CD8-positive, alpha-beta memory T cell (primary cell): ENCODE results near the gene TMEM109. TPM values are rescaled to one million over a fixed set of nuclear protein-coding genes. Genes with fewer than 3 reads are reported as not detected.

Source experiments
- CTCF ChIA-PET: fragments of 350-600 bp; sonication (Branson Sonifier 250); formaldehyde crosslinking; loops from one replicate; lab custom pipeline; 2021; ENCODE audit warnings: antibody characterized with exemption; lab: Charles Lee
- POLR2A ChIA-PET: fragments of 350-600 bp; sonication (Branson Sonifier 250); formaldehyde crosslinking; loops from one replicate; lab custom pipeline; 2021; ENCODE audit warnings: antibody characterized with exemption; lab: Charles Lee
- DNase-seq, 5 donors: peaks; one replicate each; pipeline versions ENCODE4 v3.0.0 to v3.0.0-alpha.2; 2020 to 2022; ENCODE audit warnings: mixed read lengths in 1 of 5
- H3K27ac ChIP-seq: one replicate; pipeline ENCODE4 v1.7.0; 2013; ENCODE audit warnings: low read depth, mild to moderate bottlenecking, low read length, moderate library complexity
- H3K27me3 ChIP-seq: 2 replicates; pipeline ENCODE4 v1.7.0; 2013; ENCODE audit warnings: low read length, mild to moderate bottlenecking; ENCODE audit not compliant: insufficient read depth, poor library complexity, severe bottlenecking
- H3K36me3 ChIP-seq: 2 replicates; pipeline ENCODE4 v1.7.0; 2013; ENCODE audit warnings: mild to moderate bottlenecking, low read length, moderate library complexity; ENCODE audit not compliant: insufficient read depth
- H3K4me1 ChIP-seq: 2 replicates; pipeline ENCODE4 v1.7.0; 2013; ENCODE audit warnings: mild to moderate bottlenecking, low read length, moderate library complexity; ENCODE audit not compliant: insufficient read depth
- H3K4me3 ChIP-seq: 2 replicates; pipeline ENCODE4 v1.7.0; 2013; ENCODE audit warnings: mild to moderate bottlenecking, low read length
- H3K9me3 ChIP-seq: 2 replicates; pipeline ENCODE4 v1.7.0; 2013; ENCODE audit warnings: mild to moderate bottlenecking, low read length
- H3K27ac Mint-ChIP-seq, 8 donors: one replicate each; pipeline ENCODE4 v1.8.0; 2020 to 2021; ENCODE audit warnings: mixed read lengths in 8 of 8, mild to moderate bottlenecking in 6 of 8, inconsistent platforms in 3 of 8, moderate library complexity in 3 of 8
- H3K27me3 Mint-ChIP-seq, 2 donors: one replicate each; pipeline ENCODE4 v1.8.0; 2020 to 2021; ENCODE audit warnings: mixed read lengths in 2 of 2, mild to moderate bottlenecking in 1 of 2, moderate library complexity in 1 of 2
- H3K36me3 Mint-ChIP-seq, 3 donors: one replicate each; pipeline ENCODE4 v1.8.0; 2020 to 2021; ENCODE audit warnings: mixed read lengths in 3 of 3, inconsistent platforms in 1 of 3, mild to moderate bottlenecking in 1 of 3
- H3K4me1 Mint-ChIP-seq, 3 donors: one replicate each; pipeline ENCODE4 v1.8.0; 2020 to 2021; ENCODE audit warnings: mixed read lengths in 3 of 3, inconsistent platforms in 1 of 3, mild to moderate bottlenecking in 1 of 3
- H3K4me3 Mint-ChIP-seq, 7 donors: one replicate each; pipeline ENCODE4 v1.8.0; 2020 to 2021; ENCODE audit warnings: mixed read lengths in 7 of 7, mild to moderate bottlenecking in 6 of 7, moderate library complexity in 4 of 7, inconsistent platforms in 2 of 7
- H3K9me3 Mint-ChIP-seq, 5 donors: one replicate each; pipeline ENCODE4 v1.8.0; 2020 to 2022; ENCODE audit warnings: mixed read lengths in 5 of 5, mild to moderate bottlenecking in 3 of 5, moderate library complexity in 2 of 5, inconsistent platforms in 1 of 5
- polyA plus RNA-seq: library from polyadenylated mRNA; unstranded; fragments of 300-500 nt; fragmentation: Illumina TruSeq; gene quantifications from one replicate; pipeline ENCODE4 v1.2.3, GENCODE V29; 2021
- total RNA-seq, 2 experiments: library from RNA; stranded (reverse); gene quantifications; one replicate each; pipeline ENCODE4 v1.2.3, GENCODE V29; 2021

Gene TMEM109
- total and polyA plus RNA-seq, 3 experiments from 2014 or later: 144 to 396 (median 147) TPM

DNA sequence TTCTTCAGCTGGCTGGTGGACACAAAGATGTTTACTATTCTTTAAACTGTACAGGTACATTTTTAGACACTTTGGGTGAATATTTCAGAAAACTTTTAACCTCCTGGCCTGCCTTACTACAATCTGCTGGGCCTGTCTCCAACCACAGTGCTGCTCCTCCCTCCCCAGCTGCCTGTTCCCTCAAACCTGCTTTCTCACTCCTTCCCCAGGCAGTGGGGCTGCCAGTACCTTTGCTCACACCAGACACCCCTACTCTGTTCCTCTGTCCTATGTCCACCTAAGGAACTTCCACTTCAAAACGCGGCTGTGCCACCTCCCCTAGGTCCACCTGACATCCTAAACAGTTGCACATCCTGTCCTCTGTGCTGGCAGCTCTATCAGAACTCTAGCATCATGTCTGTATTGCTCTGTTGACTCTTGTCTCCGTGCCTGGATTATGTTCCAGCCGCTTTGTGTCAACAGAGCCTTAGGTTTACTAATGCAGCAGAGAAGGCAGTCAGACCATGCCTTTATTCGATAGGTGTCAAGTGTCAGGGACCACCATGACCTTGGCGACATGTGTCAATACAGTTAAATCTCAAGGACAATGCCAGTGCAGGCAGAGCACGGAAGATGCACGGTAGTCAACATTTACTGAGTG, 33.2 kb upstream of the TMEM109 start:
- H3K36me3 ChIP-seq: peaks cover 10% of the 10 kb centered on the region
- H3K4me3 ChIP-seq: no peak overlapping the region
- peak overlapping the region in 4 of 8 donors; percentile 3 to 83 (median 52) for H3K27ac Mint-ChIP-seq
- H3K27me3 Mint-ChIP-seq: no peaks in the 10 kb centered on the region
- CTCF ChIA-PET: no interaction called here
- H3K27me3 ChIP-seq: no peaks in the 10 kb centered on the region
- H3K27ac ChIP-seq: no peak overlapping the region
- no peak overlapping the region for H3K4me3 Mint-ChIP-seq
- H3K4me1 Mint-ChIP-seq: peaks cover 0 to 6% (median 2%) of the 10 kb centered on the region in 3 donors
- H3K4me1 ChIP-seq: no peaks in the 10 kb centered on the region
- POLR2A ChIA-PET: no interaction called here
- H3K36me3 Mint-ChIP-seq: peaks cover 0 to 66% (median 21%) of the 10 kb centered on the region in 3 donors
- no peak for DNase-seq
- H3K9me3 ChIP-seq: no peaks in the 10 kb centered on the region
- H3K9me3 Mint-ChIP-seq: no peaks in the 10 kb centered on the region

DNA sequence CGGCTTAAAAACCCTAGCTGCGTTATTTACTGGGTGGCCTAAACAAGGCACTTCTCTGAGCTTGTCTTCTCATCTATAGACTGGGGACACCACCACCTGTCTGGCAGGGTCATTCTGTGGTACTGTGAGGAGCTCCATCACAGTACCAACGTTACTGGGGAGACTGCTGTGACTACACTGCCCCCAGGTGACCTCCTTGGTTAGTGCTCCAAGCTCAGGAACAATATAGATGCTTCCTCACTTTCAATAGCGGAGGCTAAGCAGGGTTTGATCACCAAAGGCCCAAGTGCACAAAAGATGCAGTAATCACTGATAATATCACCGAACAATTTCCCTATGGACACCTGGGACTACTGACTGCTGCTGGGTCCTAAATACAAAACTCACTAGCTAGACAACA, 26.4 kb upstream of the TMEM109 start:
- no peaks in the 10 kb centered on the region for H3K27me3 Mint-ChIP-seq
- Histone ChIP-seq H3K27me3 (no peaks in the 10 kb centered on the region), H3K9me3 (no peaks in the 10 kb centered on the region), H3K4me1 (no peaks in the 10 kb centered on the region), H3K4me3 (no peak overlapping the region), H3K27ac (no peak overlapping the region), H3K36me3 (no peaks in the 10 kb centered on the region)
- peaks cover 6 to 8% (median 8%) of the 10 kb centered on the region in 3 donors for H3K4me1 Mint-ChIP-seq
- H3K36me3 Mint-ChIP-seq: peaks cover 14 to 70% (median 15%) of the 10 kb centered on the region in 3 donors
- H3K9me3 Mint-ChIP-seq: no peaks in the 10 kb centered on the region
- ChIA-PET POLR2A (interaction anchor here (0.6 to 1.0 kb wide), 5 partner anchors 19 to 112 kb away, joined by 3 to 5 read pairs (median 3); no protein-coding TSS in a partner anchor), CTCF (interaction anchor here (0.9 to 4.9 kb wide), 18 partner anchors 9 to 112 kb away, joined by 3 to 64 read pairs (median 4); partner anchors contain the start of genes PRPF19, PTGDR2 and ZP1)
- no peak overlapping the region for H3K4me3 Mint-ChIP-seq
- peak overlapping the region in 5 of 8 donors; percentile 7 to 74 (median 48) for H3K27ac Mint-ChIP-seq
- DNase-seq: peak in 1 of 5 donors; percentile 38

DNA sequence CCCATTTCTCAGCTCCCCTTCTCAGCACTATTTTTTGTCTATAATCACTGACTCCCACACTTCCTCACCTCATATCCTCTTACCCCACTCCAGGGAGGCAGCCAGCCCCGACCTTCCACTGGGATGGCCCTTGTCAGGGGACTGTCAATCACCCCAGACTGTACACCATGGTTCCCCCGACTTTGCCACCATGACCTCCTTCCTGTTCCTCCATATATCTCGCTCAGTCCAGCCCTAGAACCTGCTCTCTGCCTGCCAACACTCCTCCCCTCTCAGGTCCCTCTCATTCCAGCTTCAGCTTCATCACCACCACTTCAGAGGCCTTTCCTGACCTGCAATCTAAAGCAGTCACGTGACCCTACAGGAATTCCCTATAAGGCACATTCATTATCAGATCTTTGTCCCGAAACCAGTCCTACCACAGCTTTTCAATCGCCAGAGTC, 24.1 kb upstream of the TMEM109 start:
- no peak for DNase-seq
- Mint-ChIP-seq H3K27me3 (no peaks in the 10 kb centered on the region), H3K36me3 (peaks cover 7 to 75% (median 18%) of the 10 kb centered on the region in 3 donors), H3K4me1 (peaks cover 0 to 8% (median 6%) of the 10 kb centered on the region in 3 donors), H3K9me3 (no peaks in the 10 kb centered on the region), H3K4me3 (no peak overlapping the region), H3K27ac (peak overlapping the region in 4 of 8 donors; percentile 1 to 48 (median 23))
- ChIA-PET POLR2A (no interaction called here), CTCF (interaction anchor here (0.7 to 4.9 kb wide), 5 partner anchors 9 to 114 kb away, joined by 3 to 64 read pairs (median 3); no protein-coding TSS in a partner anchor)
- Histone ChIP-seq H3K27me3 (no peaks in the 10 kb centered on the region), H3K4me1 (no peaks in the 10 kb centered on the region), H3K36me3 (peaks cover 2% of the 10 kb centered on the region), H3K9me3 (no peaks in the 10 kb centered on the region), H3K27ac (no peak overlapping the region), H3K4me3 (no peak overlapping the region)

DNA sequence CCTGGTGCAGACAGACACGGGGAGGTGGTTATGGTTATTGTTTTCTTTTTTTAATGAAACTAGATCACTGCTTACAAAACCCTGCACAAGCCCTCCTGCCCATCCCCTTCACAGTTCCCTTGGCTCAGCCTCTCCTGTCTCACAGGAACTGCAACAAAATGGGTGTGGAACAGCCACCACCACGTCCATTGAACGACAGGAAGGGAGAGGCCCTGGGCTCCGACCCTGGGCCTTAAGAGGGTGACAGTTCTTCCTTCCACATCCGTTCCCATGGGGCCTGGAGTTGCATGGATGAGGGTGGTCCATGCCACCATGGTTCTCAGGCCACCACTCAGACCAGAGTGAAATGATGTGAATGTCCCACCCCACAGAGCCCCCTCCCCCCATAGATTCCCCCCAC, 23.3 kb upstream of the TMEM109 start:
- H3K27me3 Mint-ChIP-seq: no peaks in the 10 kb centered on the region
- CTCF ChIA-PET: interaction anchor here (0.9 to 4.9 kb wide), 4 partner anchors 15 to 115 kb away, joined by 3 to 64 read pairs (median 3); no protein-coding TSS in a partner anchor
- H3K27me3 ChIP-seq: no peaks in the 10 kb centered on the region
- POLR2A ChIA-PET: no interaction called here
- H3K4me1 Mint-ChIP-seq: peaks cover 0 to 8% (median 8%) of the 10 kb centered on the region in 3 donors
- H3K27ac Mint-ChIP-seq: no peak overlapping the region
- no peak overlapping the region for H3K27ac ChIP-seq
- H3K4me3 ChIP-seq: no peak overlapping the region
- H3K9me3 Mint-ChIP-seq: no peaks in the 10 kb centered on the region
- H3K4me1 ChIP-seq: no peaks in the 10 kb centered on the region
- no peak for DNase-seq
- no peaks in the 10 kb centered on the region for H3K9me3 ChIP-seq
- H3K36me3 ChIP-seq: peaks cover 10% of the 10 kb centered on the region
- peaks cover 6 to 79% (median 18%) of the 10 kb centered on the region in 3 donors for H3K36me3 Mint-ChIP-seq
- no peak overlapping the region for H3K4me3 Mint-ChIP-seq

DNA sequence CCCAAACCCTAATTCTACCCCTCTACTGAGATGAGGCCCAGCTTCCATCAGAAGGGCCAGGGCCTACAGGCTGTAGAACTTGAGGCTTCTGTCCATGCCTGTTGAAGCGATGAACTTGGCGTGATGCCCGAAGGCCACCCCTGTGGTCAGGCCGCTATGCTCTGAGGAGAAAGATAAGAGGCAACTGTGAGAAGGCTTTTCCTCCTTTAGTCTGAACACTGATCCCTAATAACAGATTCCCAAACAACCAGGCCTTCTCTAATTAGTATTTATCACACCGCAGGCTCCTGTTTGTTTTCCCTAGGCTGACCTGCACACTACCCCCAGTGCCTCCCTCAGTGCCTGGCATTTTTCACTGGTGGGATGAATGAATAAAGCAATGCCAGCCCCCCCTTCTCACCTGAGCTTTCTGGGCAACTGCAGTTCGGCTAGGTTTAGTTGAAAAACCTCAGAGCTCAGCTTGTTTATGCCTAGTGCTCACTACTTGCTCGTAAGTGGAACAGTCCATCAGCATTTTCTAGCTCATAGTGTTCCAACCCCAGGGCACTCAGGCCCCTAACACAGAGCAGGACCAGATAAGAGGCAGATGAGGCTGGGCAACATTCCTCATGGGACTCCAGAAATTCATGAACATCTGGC, 22.7 kb upstream of the TMEM109 start:
- peaks cover 6 to 85% (median 18%) of the 10 kb centered on the region in 3 donors for H3K36me3 Mint-ChIP-seq
- H3K4me1 Mint-ChIP-seq: peaks cover 0 to 8% (median 8%) of the 10 kb centered on the region in 3 donors
- peaks cover 15% of the 10 kb centered on the region for H3K36me3 ChIP-seq
- no peaks in the 10 kb centered on the region for H3K27me3 ChIP-seq
- H3K4me3 Mint-ChIP-seq: no peak overlapping the region
- ChIA-PET POLR2A (no interaction called here), CTCF (interaction anchor here (0.9 to 4.9 kb wide), 2 partner anchors 24 to 60 kb away, joined by 3 to 64 read pairs; no protein-coding TSS in a partner anchor)
- no peak for DNase-seq
- no peak overlapping the region for H3K4me3 ChIP-seq
- no peak overlapping the region for H3K27ac Mint-ChIP-seq
- H3K9me3 Mint-ChIP-seq: no peaks in the 10 kb centered on the region
- no peaks in the 10 kb centered on the region for H3K27me3 Mint-ChIP-seq
- H3K9me3 ChIP-seq: no peaks in the 10 kb centered on the region
- H3K4me1 ChIP-seq: no peaks in the 10 kb centered on the region
- H3K27ac ChIP-seq: no peak overlapping the region

DNA sequence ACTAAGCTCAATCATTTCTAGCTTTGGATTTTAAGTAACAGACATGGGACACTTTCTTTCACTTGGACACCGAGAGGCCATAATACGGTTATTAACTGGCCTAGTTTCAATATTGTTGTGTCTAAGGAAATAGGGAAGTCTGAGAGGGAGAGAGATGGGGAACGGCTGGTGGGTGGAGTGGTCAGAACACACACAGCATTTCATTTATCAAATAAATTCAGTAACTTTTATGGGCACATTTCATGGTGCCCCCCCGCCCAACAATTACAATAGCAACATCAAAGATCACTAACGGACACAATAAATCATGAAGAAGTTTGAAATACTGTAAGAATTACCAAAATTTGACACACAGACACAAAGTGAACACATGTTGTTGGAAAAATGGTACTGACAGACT, 18.3 kb upstream of the TMEM109 start:
- peaks cover 16 to 94% (median 18%) of the 10 kb centered on the region in 3 donors for H3K36me3 Mint-ChIP-seq
- ChIA-PET CTCF (interaction anchor here (2.2 to 2.3 kb wide), 2 partner anchors 9 to 64 kb away, joined by 12 to 13 read pairs; no protein-coding TSS in a partner anchor), POLR2A (no interaction called here)
- H3K27ac Mint-ChIP-seq: no peak overlapping the region
- Histone ChIP-seq H3K4me3 (no peak overlapping the region), H3K36me3 (peaks cover 53% of the 10 kb centered on the region), H3K4me1 (no peaks in the 10 kb centered on the region), H3K27me3 (no peaks in the 10 kb centered on the region), H3K27ac (no peak overlapping the region), H3K9me3 (no peaks in the 10 kb centered on the region)
- no peaks in the 10 kb centered on the region for H3K9me3 Mint-ChIP-seq
- H3K27me3 Mint-ChIP-seq: no peaks in the 10 kb centered on the region
- H3K4me3 Mint-ChIP-seq: no peak overlapping the region
- peaks cover 0 to 6% (median 4%) of the 10 kb centered on the region in 3 donors for H3K4me1 Mint-ChIP-seq
- DNase-seq: no peak

DNA sequence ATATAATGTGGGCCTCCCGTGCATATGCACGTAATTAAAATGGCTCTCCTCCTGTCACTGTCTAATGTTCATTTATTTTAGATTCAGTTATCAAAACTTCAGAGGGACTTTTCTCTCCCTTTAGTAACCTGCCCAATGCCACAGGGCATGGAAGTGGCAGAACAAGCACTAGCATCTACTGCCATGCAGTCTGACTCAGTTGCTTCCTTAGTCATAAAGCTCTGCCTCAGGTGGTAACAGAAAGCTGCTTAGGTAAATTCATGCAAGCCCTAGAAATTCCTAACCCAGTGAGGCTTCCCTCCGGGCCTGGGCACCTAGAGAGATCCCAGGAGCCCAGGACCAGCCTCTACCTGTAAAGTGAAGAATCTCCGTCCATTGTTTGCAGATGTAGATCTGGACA, 16.5 kb upstream of the TMEM109 start:
- peaks cover 0 to 5% (median 2%) of the 10 kb centered on the region in 3 donors for H3K4me1 Mint-ChIP-seq
- H3K36me3 Mint-ChIP-seq: peaks cover 16 to 96% (median 20%) of the 10 kb centered on the region in 3 donors
- Histone ChIP-seq H3K27ac (no peak overlapping the region), H3K27me3 (no peaks in the 10 kb centered on the region), H3K4me1 (no peaks in the 10 kb centered on the region), H3K36me3 (peaks cover 70% of the 10 kb centered on the region), H3K9me3 (no peaks in the 10 kb centered on the region), H3K4me3 (no peak overlapping the region)
- no peaks in the 10 kb centered on the region for H3K27me3 Mint-ChIP-seq
- peak overlapping the region in 2 of 8 donors; percentile 57 to 75 for H3K27ac Mint-ChIP-seq
- ChIA-PET POLR2A (no interaction called here), CTCF (interaction anchor here (1.2 to 6.0 kb wide), 2 partner anchors 10 to 256 kb away, joined by 3 to 32 read pairs; no protein-coding TSS in a partner anchor)
- no peak for DNase-seq
- no peak overlapping the region for H3K4me3 Mint-ChIP-seq
- no peaks in the 10 kb centered on the region for H3K9me3 Mint-ChIP-seq
